Caco-2 (cell line): ENCODE results near the gene BATF3. TPM values are rescaled to one million over a fixed set of nuclear protein-coding genes. Genes with fewer than 3 reads are reported as not detected.

Experiments used
- BruUV-seq: library from RNA; stranded (reverse); fragments of 400-500 nt; replicated peaks from 2 replicates; lab custom pipeline; 2021; lab: Mats Ljungman, UMichigan
- CTCF ChIA-PET: fragments of 300-600 bp; sonication (Branson Sonifier 250); formaldehyde crosslinking; loops from one replicate; lab custom pipeline; 2022; ENCODE audit warnings: antibody characterized with exemption; lab: Charles Lee
- POLR2A ChIA-PET: fragments of 300-600 bp; sonication (Branson Sonifier 250); formaldehyde crosslinking; loops from one replicate; lab custom pipeline; 2022; ENCODE audit warnings: antibody characterized with exemption; lab: Charles Lee
- DNase-seq, 2 experiments: peaks; one replicate each; pipeline versions ENCODE4 v3.0.0 to v3.0.0-alpha.2; 2020 to 2022
- H3K27me3 ChIP-seq: replicated peaks from 2 replicates; pipeline ENCODE4 v1.6.0; 2011; ENCODE audit warnings: low read length; ENCODE audit not compliant: control insufficient read depth, insufficient read depth
- H3K36me3 ChIP-seq: 2 replicates; pipeline ENCODE4 v1.5.1; 2011; ENCODE audit warnings: low read length; ENCODE audit not compliant: control insufficient read depth, insufficient read depth
- H3K4me1 ChIP-seq: fragments of 250-450 bp; sonication (Bioruptor Pico); 2 replicates; pipeline ENCODE4 v1.5.1; 2020; ENCODE audit warnings: mild to moderate bottlenecking
- H3K4me3 ChIP-seq: 2 replicates; pipeline ENCODE4 v1.5.1; 2011; ENCODE audit warnings: low read depth, mild to moderate bottlenecking, control low read depth, low read length
- H3K9me3 ChIP-seq: fragments of 250-450 bp; sonication (Bioruptor Pico); 2 replicates; pipeline ENCODE4 v1.5.1; 2020; ENCODE audit warnings: mild to moderate bottlenecking, moderate library complexity
- H3K27ac Mint-ChIP-seq: one replicate; pipeline ENCODE4 v1.8.0; 2022; ENCODE audit warnings: mixed read lengths; ENCODE audit not compliant: unreplicated experiment
- H3K27me3 Mint-ChIP-seq: one replicate; pipeline ENCODE4 v1.8.0; 2022; ENCODE audit warnings: mixed read lengths; ENCODE audit not compliant: insufficient read depth, unreplicated experiment
- H3K36me3 Mint-ChIP-seq: one replicate; pipeline ENCODE4 v1.8.0; 2022; ENCODE audit warnings: mild to moderate bottlenecking, mixed read lengths; ENCODE audit not compliant: insufficient read depth, unreplicated experiment
- H3K4me1 Mint-ChIP-seq: one replicate; pipeline ENCODE4 v1.8.0; 2022; ENCODE audit warnings: low read depth, mixed read lengths; ENCODE audit not compliant: unreplicated experiment
- H3K4me3 Mint-ChIP-seq: one replicate; pipeline ENCODE4 v1.8.0; 2022; ENCODE audit warnings: mild to moderate bottlenecking, moderate library complexity, mixed read lengths; ENCODE audit not compliant: unreplicated experiment
- H3K9me3 Mint-ChIP-seq: one replicate; pipeline ENCODE4 v1.8.0; 2022; ENCODE audit warnings: mixed read lengths; ENCODE audit not compliant: unreplicated experiment
- intact Hi-C: fragments of 100-400 bp; cut with micrococcal nuclease; formaldehyde crosslinking; loops from one replicate; pipeline ENCODE4 v1.10.0; 2022; ENCODE audit not compliant: unreplicated experiment
- total RNA-seq: library from RNA; stranded (reverse); gene quantifications from 2 replicates; pipeline ENCODE4 v1.2.3, GENCODE V29; 2022
- TF ChIP-seq, protein P1 (sequence below), 2 experiments: fragments of 200-600 bp in 1 of 2; IDR thresholded peaks; 1 replicate in 1 of 2; 2 replicates in 1 of 2; pipeline versions ENCODE4 v1.5.1 to v1.8.0; 2011 to 2022; ENCODE audit warnings: antibody characterized with exemption in 1 of 2, control low read depth in 1 of 2, inconsistent platforms in 1 of 2, low read depth in 1 of 2, low read length in 1 of 2, mild to moderate bottlenecking in 1 of 2, moderate library complexity in 1 of 2; ENCODE audit not compliant: insufficient read depth in 1 of 2, severe bottlenecking in 1 of 2, unreplicated experiment in 1 of 2

Gene BATF3
- total RNA-seq, 1 experiment from 2014 or later, result 0.23 TPM

DNA sequence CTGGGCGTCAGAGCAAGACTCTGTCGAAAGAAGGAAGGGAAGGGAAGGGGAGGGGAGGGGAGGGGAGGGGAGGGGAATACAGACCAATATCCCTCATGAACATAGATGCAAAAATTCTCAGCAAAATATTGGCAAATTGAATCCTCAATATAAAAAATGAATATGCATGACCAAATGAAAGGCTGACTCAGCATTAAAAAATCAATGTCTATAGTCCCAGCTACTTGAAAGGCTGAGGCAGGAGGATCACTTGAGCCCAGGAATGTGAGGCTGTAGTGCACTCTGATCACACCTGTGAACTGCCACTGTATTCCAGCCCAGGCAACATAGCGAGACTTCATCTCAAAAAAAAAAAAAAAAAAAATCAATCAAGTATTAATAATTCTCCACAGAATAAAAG is 24.0 kb downstream of the BATF3 start:
- H3K9me3 ChIP-seq, result no peaks in the 10 kb centered on the region
- no peaks in the 10 kb centered on the region for H3K9me3 Mint-ChIP-seq
- no peaks in the 10 kb centered on the region for H3K36me3 Mint-ChIP-seq
- H3K4me1 ChIP-seq, result no peaks in the 10 kb centered on the region
- no peak overlapping the region for H3K4me3 ChIP-seq
- H3K27me3 ChIP-seq, result no peaks in the 10 kb centered on the region; the same call in 1 of the 2 replicates
- H3K27me3 Mint-ChIP-seq, result peaks cover 25% of the 10 kb centered on the region
- no peak for DNase-seq
- no peak overlapping the region for H3K27ac Mint-ChIP-seq
- no peak overlapping the region for H3K4me3 Mint-ChIP-seq
- BruUV-seq, result no TSS peak
- H3K36me3 ChIP-seq, result no peaks in the 10 kb centered on the region
- peaks cover 8% of the 10 kb centered on the region for H3K4me1 Mint-ChIP-seq
- intact Hi-C loops, result no loop called here
- ChIA-PET POLR2A (no interaction called here), CTCF (no interaction called here)
- TF ChIP-seq, protein P1, sequence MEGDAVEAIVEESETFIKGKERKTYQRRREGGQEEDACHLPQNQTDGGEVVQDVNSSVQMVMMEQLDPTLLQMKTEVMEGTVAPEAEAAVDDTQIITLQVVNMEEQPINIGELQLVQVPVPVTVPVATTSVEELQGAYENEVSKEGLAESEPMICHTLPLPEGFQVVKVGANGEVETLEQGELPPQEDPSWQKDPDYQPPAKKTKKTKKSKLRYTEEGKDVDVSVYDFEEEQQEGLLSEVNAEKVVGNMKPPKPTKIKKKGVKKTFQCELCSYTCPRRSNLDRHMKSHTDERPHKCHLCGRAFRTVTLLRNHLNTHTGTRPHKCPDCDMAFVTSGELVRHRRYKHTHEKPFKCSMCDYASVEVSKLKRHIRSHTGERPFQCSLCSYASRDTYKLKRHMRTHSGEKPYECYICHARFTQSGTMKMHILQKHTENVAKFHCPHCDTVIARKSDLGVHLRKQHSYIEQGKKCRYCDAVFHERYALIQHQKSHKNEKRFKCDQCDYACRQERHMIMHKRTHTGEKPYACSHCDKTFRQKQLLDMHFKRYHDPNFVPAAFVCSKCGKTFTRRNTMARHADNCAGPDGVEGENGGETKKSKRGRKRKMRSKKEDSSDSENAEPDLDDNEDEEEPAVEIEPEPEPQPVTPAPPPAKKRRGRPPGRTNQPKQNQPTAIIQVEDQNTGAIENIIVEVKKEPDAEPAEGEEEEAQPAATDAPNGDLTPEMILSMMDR (IDR thresholded peaks at IDR 0.05; ENCODE audit: insufficient read depth in 1 of 2, low read depth in 1 of 2, low read length in 1 of 2, severe bottlenecking in 1 of 2, unreplicated experiment in 1 of 2), result no peak

DNA sequence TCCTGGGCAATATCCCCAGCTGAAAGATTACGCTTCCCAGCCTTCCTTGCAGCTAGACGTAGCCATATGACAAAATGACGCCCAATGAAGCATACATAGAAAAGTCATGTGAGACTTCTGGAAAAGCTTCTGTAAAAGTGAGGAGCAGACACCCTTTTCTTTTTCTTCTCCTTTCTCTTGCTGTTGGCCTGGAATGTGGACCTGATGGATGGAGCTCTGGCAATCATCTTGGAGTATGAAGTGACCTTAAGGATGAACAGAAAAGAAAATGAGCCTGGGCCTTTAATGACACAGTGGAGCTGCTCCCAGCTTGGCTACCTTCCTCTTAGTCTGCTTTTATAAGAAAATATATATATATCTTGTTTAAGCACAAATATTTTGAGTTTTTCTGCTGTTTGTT is 24.8 kb downstream of the BATF3 start:
- H3K4me1 Mint-ChIP-seq, result peaks cover 1% of the 10 kb centered on the region
- no TSS peak for BruUV-seq
- TF ChIP-seq, protein P1 (IDR thresholded peaks at IDR 0.05; ENCODE audit: insufficient read depth in 1 of 2, low read depth in 1 of 2, low read length in 1 of 2, severe bottlenecking in 1 of 2, unreplicated experiment in 1 of 2), result no peak
- no peaks in the 10 kb centered on the region for H3K9me3 Mint-ChIP-seq
- no peak overlapping the region for H3K4me3 Mint-ChIP-seq
- no peak overlapping the region for H3K27ac Mint-ChIP-seq
- Histone ChIP-seq H3K4me1 (no peaks in the 10 kb centered on the region), H3K9me3 (no peaks in the 10 kb centered on the region), H3K27me3 (no peaks in the 10 kb centered on the region; the same call in 1 of the 2 replicates), H3K36me3 (no peaks in the 10 kb centered on the region), H3K4me3 (no peak overlapping the region)
- DNase-seq, result no peak
- intact Hi-C loops, result no loop called here
- no peaks in the 10 kb centered on the region for H3K36me3 Mint-ChIP-seq
- peaks cover 26% of the 10 kb centered on the region for H3K27me3 Mint-ChIP-seq
- ChIA-PET POLR2A (no interaction called here), CTCF (interaction anchor here (0.6 to 1.1 kb wide), 2 partner anchors 10 to 116 kb away, joined by 5 read pairs; no protein-coding TSS in a partner anchor)

DNA sequence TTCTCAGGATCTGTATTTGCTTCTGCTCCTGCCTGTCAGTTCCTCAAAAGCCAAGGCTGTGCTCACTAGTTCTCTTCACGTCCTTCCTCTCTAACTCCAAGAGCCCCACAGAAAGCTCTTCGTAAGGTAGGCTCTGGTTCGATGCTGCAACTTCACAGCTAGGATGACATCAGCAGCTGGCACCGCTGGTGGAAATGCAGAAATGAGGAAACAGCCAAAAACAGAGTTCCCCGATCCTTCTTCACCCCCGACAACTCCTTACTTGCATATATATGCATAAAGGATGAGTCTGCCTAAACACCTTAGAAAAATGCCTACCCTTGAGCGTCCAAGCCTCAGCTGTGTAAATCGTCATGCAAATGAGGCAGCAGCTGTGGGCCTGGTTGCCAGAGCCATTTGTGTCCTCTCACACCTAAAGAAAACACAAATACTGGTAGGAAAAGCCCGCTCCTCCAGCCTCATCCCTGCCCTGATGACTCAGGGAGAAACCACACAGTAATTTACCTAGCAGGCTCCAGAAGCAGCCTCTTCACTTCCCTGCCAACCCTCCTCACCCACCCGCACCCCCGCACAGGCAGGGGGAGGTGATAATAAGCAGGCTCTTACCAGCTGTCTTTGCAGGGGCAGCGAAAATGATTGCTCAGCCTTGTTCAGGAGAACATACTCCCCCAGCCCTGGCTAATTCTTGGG is 28.2 kb downstream of the BATF3 start:
- peaks cover 6% of the 10 kb centered on the region for H3K4me1 Mint-ChIP-seq
- BruUV-seq, result no TSS peak
- no peak overlapping the region for H3K4me3 Mint-ChIP-seq
- CTCF ChIA-PET, result no interaction called here
- TF ChIP-seq, protein P1 (IDR thresholded peaks at IDR 0.05; ENCODE audit: insufficient read depth in 1 of 2, low read depth in 1 of 2, low read length in 1 of 2, severe bottlenecking in 1 of 2, unreplicated experiment in 1 of 2), result no peak
- Histone ChIP-seq H3K9me3 (no peaks in the 10 kb centered on the region), H3K27me3 (no peaks in the 10 kb centered on the region; the same call in 1 of the 2 replicates), H3K4me1 (no peaks in the 10 kb centered on the region), H3K4me3 (no peak overlapping the region), H3K36me3 (no peaks in the 10 kb centered on the region)
- POLR2A ChIA-PET, result no interaction called here
- H3K36me3 Mint-ChIP-seq, result no peaks in the 10 kb centered on the region
- intact Hi-C loops, result no loop called here
- no peak for DNase-seq
- peaks cover 19% of the 10 kb centered on the region for H3K27me3 Mint-ChIP-seq
- H3K27ac Mint-ChIP-seq, result no peak overlapping the region
- no peaks in the 10 kb centered on the region for H3K9me3 Mint-ChIP-seq
